ENCODE measurements around the gene FAM193A. TPM values are rescaled to one million over a fixed set of nuclear protein-coding genes. Genes with fewer than 3 reads are reported as not detected.

The FAM193A gene
- polyA plus RNA-seq, 1 of the 3 experiments (the other 2 are of a cell fraction): 9.2 TPM

DNA sequence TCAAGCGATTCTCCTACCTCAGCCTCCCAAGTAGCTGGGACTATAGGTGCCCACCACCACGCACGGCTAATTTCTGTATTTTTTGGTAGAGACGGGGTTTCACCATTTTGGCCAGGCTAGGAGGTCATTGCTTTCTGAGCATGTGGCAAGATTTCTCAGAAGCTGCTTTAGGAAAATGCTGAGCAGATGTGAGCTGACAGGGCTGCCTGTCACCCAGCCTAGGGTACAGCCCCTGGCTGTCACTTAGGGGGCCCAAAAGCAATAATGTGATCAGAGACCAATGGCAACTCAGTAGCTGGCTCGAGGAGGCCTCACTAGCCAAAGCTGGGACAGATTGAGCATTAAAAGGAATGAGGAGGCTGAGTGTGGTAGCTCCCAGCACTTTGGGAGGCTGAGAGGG lies 154.9 kb downstream of the FAM193A start (continued):
- TF ChIP-seq, protein P1, sequence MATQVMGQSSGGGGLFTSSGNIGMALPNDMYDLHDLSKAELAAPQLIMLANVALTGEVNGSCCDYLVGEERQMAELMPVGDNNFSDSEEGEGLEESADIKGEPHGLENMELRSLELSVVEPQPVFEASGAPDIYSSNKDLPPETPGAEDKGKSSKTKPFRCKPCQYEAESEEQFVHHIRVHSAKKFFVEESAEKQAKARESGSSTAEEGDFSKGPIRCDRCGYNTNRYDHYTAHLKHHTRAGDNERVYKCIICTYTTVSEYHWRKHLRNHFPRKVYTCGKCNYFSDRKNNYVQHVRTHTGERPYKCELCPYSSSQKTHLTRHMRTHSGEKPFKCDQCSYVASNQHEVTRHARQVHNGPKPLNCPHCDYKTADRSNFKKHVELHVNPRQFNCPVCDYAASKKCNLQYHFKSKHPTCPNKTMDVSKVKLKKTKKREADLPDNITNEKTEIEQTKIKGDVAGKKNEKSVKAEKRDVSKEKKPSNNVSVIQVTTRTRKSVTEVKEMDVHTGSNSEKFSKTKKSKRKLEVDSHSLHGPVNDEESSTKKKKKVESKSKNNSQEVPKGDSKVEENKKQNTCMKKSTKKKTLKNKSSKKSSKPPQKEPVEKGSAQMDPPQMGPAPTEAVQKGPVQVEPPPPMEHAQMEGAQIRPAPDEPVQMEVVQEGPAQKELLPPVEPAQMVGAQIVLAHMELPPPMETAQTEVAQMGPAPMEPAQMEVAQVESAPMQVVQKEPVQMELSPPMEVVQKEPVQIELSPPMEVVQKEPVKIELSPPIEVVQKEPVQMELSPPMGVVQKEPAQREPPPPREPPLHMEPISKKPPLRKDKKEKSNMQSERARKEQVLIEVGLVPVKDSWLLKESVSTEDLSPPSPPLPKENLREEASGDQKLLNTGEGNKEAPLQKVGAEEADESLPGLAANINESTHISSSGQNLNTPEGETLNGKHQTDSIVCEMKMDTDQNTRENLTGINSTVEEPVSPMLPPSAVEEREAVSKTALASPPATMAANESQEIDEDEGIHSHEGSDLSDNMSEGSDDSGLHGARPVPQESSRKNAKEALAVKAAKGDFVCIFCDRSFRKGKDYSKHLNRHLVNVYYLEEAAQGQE (IDR thresholded peaks at IDR 0.05; ENCODE audit: low read depth, low read length): no peak
- no peak for TF ChIP-seq POLR2AphosphoS5 (IDR thresholded peaks at IDR 0.05; ENCODE audit: low read depth, low read length)
- no peak for TF ChIP-seq EP300 (IDR thresholded peaks at IDR 0.05; ENCODE audit: borderline replicate concordance in 1 of 2, low read depth in 1 of 2, low read length in 1 of 2)

DNA sequence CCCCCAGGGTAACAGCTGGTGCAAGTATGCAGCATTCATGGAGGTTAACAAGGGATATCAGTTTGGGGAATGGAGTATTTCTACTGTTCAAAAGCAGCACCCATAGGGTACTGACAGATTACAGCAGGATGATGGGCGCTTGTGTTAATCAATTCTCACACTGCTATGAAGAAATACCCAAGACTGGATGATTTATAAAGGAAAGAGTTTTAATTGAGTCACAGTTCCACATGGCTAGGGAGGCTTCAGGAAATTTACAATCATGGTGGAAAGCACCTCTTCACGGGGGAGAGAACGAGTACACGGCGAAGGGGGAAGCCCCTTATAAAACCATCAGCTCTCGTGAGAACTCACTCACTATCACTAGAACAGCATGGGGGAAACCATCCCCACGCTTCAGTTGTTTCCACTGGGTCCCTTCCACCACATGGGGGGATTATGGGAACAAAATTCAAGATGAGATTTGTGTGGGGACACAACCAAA lies 155.5 kb downstream of the FAM193A start:
- DNase-seq: no peak
- ChIA-PET CTCF (interaction anchor here (0.8 kb wide), 1 partner anchor 19 kb away, joined by 3 read pairs; no protein-coding TSS in a partner anchor), POLR2A (no interaction called here)
- no peaks in the 10 kb centered on the region for H4K20me1 ChIP-seq (ENCODE audit: insufficient read depth)
- H3K36me3 ChIP-seq (replicated peaks in 1 of 2; ENCODE audit: control insufficient read depth in 1 of 2, insufficient read depth in 2 of 2, low read length in 1 of 2): peaks cover 45 to 67% of the 10 kb centered on the region in 2 experiments
- H3F3A ChIP-seq (replicated peaks; ENCODE audit: insufficient read depth): no peaks in the 10 kb centered on the region
- TF ChIP-seq GABPA (IDR thresholded peaks at IDR 0.05; ENCODE audit: low read depth) (no peak), SMC3 (IDR thresholded peaks at IDR 0.05; ENCODE audit: low read depth, low read length) (no peak), CHD2 (IDR thresholded peaks at IDR 0.05; ENCODE audit: low read length, partially characterized antibody) (no peak), SIN3A (IDR thresholded peaks at IDR 0.05; ENCODE audit: borderline replicate concordance, low read depth, low read length) (no peak), RFX5 (IDR thresholded peaks at IDR 0.05; ENCODE audit: low read length) (no peak), FOXJ3 (CRISPR knock-in tag; IDR thresholded peaks at IDR 0.05) (no peak), EZH2phosphoT487 (IDR thresholded peaks at IDR 0.05; ENCODE audit: borderline replicate concordance, low read depth) (no peak), RXRA (IDR thresholded peaks at IDR 0.05; ENCODE audit: borderline replicate concordance, low read depth) (no peak), NFIC (IDR thresholded peaks at IDR 0.05; ENCODE audit: borderline replicate concordance) (no peak), POLR2AphosphoS5 (IDR thresholded peaks at IDR 0.05; ENCODE audit: low read depth, low read length) (no peak), RAD21 (IDR thresholded peaks at IDR 0.05; ENCODE audit: low read length) (no peak), EP300 (IDR thresholded peaks at IDR 0.05; ENCODE audit: borderline replicate concordance in 1 of 2, low read depth in 1 of 2, low read length in 1 of 2) (no peak), FOSL2 (IDR thresholded peaks at IDR 0.05; ENCODE audit: borderline replicate concordance, low read depth) (no peak)
- TF ChIP-seq, protein P2, sequence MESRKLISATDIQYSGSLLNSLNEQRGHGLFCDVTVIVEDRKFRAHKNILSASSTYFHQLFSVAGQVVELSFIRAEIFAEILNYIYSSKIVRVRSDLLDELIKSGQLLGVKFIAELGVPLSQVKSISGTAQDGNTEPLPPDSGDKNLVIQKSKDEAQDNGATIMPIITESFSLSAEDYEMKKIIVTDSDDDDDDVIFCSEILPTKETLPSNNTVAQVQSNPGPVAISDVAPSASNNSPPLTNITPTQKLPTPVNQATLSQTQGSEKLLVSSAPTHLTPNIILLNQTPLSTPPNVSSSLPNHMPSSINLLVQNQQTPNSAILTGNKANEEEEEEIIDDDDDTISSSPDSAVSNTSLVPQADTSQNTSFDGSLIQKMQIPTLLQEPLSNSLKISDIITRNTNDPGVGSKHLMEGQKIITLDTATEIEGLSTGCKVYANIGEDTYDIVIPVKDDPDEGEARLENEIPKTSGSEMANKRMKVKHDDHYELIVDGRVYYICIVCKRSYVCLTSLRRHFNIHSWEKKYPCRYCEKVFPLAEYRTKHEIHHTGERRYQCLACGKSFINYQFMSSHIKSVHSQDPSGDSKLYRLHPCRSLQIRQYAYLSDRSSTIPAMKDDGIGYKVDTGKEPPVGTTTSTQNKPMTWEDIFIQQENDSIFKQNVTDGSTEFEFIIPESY (IDR thresholded peaks at IDR 0.05; ENCODE audit: borderline replicate concordance, low read depth): no peak
- TF ChIP-seq, protein P3, sequence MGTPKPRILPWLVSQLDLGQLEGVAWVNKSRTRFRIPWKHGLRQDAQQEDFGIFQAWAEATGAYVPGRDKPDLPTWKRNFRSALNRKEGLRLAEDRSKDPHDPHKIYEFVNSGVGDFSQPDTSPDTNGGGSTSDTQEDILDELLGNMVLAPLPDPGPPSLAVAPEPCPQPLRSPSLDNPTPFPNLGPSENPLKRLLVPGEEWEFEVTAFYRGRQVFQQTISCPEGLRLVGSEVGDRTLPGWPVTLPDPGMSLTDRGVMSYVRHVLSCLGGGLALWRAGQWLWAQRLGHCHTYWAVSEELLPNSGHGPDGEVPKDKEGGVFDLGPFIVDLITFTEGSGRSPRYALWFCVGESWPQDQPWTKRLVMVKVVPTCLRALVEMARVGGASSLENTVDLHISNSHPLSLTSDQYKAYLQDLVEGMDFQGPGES (IDR thresholded peaks at IDR 0.05; ENCODE audit: low read depth, low read length): no peak
- TF ChIP-seq, protein P4, sequence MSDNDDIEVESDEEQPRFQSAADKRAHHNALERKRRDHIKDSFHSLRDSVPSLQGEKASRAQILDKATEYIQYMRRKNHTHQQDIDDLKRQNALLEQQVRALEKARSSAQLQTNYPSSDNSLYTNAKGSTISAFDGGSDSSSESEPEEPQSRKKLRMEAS (IDR thresholded peaks at IDR 0.05; ENCODE audit: low read depth): no peak
- TF ChIP-seq, protein P5, sequence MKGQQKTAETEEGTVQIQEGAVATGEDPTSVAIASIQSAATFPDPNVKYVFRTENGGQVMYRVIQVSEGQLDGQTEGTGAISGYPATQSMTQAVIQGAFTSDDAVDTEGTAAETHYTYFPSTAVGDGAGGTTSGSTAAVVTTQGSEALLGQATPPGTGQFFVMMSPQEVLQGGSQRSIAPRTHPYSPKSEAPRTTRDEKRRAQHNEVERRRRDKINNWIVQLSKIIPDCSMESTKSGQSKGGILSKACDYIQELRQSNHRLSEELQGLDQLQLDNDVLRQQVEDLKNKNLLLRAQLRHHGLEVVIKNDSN (IDR thresholded peaks at IDR 0.05; ENCODE audit: borderline replicate concordance, low read depth): no peak
- H3K9ac ChIP-seq: no peak overlapping the region
- no peaks in the 10 kb centered on the region for H3K9me2 ChIP-seq
- no peaks in the 10 kb centered on the region; a peak in 1 of 4 replicates for H3K4me1 ChIP-seq (ENCODE audit: control insufficient read depth in 1 of 2, insufficient read depth in 2 of 2, low read depth in 1 of 2, low read length in 1 of 2)
- H3K79me2 ChIP-seq (ENCODE audit: insufficient read depth): no peaks in the 10 kb centered on the region
- WGBS (ENCODE audit: low lambda C conversion rate): 88% methylated on average over 7 of the region's 7 CpGs
- no peaks in the 10 kb centered on the region for H3K9me3 ChIP-seq
- H3K27ac ChIP-seq (ENCODE audit: low read depth in 2 of 2, low read length in 1 of 2): no peak overlapping the region
- no peak overlapping the region for H2AFZ ChIP-seq (ENCODE audit: low read depth)
- no peaks in the 10 kb centered on the region for H3K27me3 ChIP-seq (ENCODE audit: insufficient read depth)
- no peak overlapping the region for H3K4me2 ChIP-seq
- H3K4me3 ChIP-seq (ENCODE audit: low read depth in 2 of 2, low read length in 1 of 2): no peak overlapping the region

Data from SK-N-SH (cell line).